Activated CD4-positive, alpha-beta T cell treated with anti-CD3 and anti-CD28 coated beads, Interleukin-2, amount 10 ng/mL, durations not matched to agents 7 days and 5 days (primary cell): ENCODE data around the gene ACTC1. TPM values are rescaled to one million over a fixed set of nuclear protein-coding genes. Genes with fewer than 3 reads are reported as not detected.
"Not testable (repeated sequence)": the region's sequence is repeated elsewhere in the genome, so short reads cannot be mapped to it uniquely, and the experiment has no call there.

Source experiments
- CTCF ChIA-PET: fragments of 350-600 bp; sonication (Branson Sonifier 250); formaldehyde crosslinking; loops from one replicate; lab custom pipeline; 2021; ENCODE audit warnings: antibody characterized with exemption; lab: Charles Lee
- POLR2A ChIA-PET: fragments of 350-600 bp; sonication (Branson Sonifier 250); formaldehyde crosslinking; loops from one replicate; lab custom pipeline; 2021; ENCODE audit warnings: antibody characterized with exemption; lab: Charles Lee
- DNase-seq: peaks from one replicate; pipeline ENCODE4 v3.0.0-alpha.2; 2020
- H3K27ac Mint-ChIP-seq: one replicate; pipeline ENCODE4 v1.8.0; 2021; ENCODE audit warnings: mild to moderate bottlenecking, moderate library complexity, mixed read lengths
- H3K27me3 Mint-ChIP-seq: one replicate; pipeline ENCODE4 v1.8.0; 2021; ENCODE audit warnings: mixed read lengths
- H3K36me3 Mint-ChIP-seq: one replicate; pipeline ENCODE4 v1.8.0; 2021; ENCODE audit warnings: low read depth, mixed read lengths
- H3K4me1 Mint-ChIP-seq: one replicate; pipeline ENCODE4 v1.8.0; 2021; ENCODE audit warnings: mixed read lengths
- H3K4me3 Mint-ChIP-seq: one replicate; pipeline ENCODE4 v1.8.0; 2021; ENCODE audit warnings: mild to moderate bottlenecking, moderate library complexity, mixed read lengths
- H3K9me3 Mint-ChIP-seq: one replicate; pipeline ENCODE4 v1.8.0; 2021; ENCODE audit warnings: mixed read lengths
- total RNA-seq, 2 experiments: library from RNA; stranded (reverse); gene quantifications; one replicate each; pipeline ENCODE4 v1.2.3, GENCODE V29; 2021

The ACTC1 gene
- not detected for total RNA-seq

DNA sequence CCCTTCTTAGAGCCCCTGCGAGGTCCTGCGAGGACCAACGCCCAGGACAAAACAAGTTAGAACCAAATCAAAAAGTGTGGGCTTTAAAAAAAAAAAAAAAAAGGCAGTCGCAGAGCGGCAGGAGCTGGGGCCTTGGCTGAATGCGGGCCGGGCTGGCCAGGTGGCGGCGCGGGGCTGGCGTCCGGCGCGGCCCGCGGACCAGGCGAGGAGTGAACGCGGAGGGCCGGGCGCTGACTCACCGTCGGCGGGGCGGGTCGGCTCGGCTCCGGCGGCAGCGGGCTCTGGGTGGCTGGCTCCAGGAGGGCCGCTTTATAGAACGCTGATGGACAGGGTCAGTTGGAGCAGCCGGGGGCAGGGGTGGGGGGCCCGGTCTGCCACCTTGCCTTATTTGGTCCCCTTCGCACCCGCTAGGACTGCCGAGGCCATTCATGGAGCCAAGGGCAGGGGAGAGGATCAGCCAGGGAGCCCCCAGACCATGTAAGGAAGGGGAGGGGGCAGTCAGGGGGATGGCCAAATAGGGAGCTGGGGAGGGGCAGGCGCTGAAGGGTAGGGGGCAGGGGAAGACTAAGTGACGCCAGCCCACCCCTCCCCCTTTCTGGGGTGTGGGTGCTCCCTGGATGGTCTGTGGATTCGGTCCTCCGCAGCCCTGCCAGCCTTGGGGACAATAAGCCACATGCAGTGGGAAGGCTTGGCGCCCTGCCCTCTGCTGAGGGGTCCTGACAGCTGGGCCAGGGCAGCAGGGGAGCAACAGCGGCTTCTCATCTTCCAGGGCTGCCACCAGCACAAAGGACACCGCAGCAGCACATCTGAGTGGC, at the start of gene ACTC1:
TSS of gene ACTC1 (minus strand) at position 283 of the 815 bp plus-strand sequence. CDS start 741 bp downstream, outside the sequence.
- ChIA-PET POLR2A (no interaction called here), CTCF (no interaction called here)
- H3K4me3 Mint-ChIP-seq, result no peak within 1 kb of the TSS
- H3K27me3 Mint-ChIP-seq, result peaks cover 64% of the 10 kb centered on the region
- no peak within 1 kb of the TSS for H3K27ac Mint-ChIP-seq
- DNase-seq, result no peak
- H3K9me3 Mint-ChIP-seq, result no peaks in the 10 kb centered on the region
- no peaks in the 10 kb centered on the region for H3K4me1 Mint-ChIP-seq
- no peaks in the 10 kb centered on the region for H3K36me3 Mint-ChIP-seq

- H3K27me3 Mint-ChIP-seq, result no peaks in the 10 kb centered on the region
- no peaks in the 10 kb centered on the region for H3K36me3 Mint-ChIP-seq
- no peak for DNase-seq
- H3K4me3 Mint-ChIP-seq, result no peak overlapping the region
- POLR2A ChIA-PET, result no interaction called here
- no peaks in the 10 kb centered on the region for H3K9me3 Mint-ChIP-seq
- no peaks in the 10 kb centered on the region for H3K4me1 Mint-ChIP-seq
- H3K27ac Mint-ChIP-seq, result no peak overlapping the region
- CTCF ChIA-PET, result no interaction called here
Measured at GRCh38 chr15:34841262-34841725, 45.9 kb upstream of the ACTC1 start.

DNA sequence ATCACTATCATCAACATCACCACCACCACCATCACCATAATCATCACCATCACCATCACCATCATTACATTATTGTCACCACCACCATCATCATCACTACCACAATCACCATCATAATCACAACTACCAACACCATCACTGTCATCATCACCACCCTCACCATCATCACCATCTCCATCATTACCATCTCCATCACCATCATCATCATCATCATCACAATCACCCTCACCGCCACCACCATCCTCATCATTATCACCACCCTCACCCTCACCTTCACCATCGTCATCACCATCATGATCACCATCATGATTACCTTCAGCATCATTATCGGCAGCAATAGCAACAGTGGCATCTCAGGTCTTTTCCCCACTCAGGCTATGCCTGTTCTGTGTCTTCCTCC, 42.9 kb upstream of the ACTC1 start:
- ChIA-PET POLR2A (no interaction called here), CTCF (no interaction called here)
- Mint-ChIP-seq H3K4me1 (no peaks in the 10 kb centered on the region), H3K27ac (no peak overlapping the region), H3K36me3 (no peaks in the 10 kb centered on the region), H3K4me3 (no peak overlapping the region), H3K9me3 (no peaks in the 10 kb centered on the region), H3K27me3 (peaks cover 12% of the 10 kb centered on the region)
- DNase-seq, result no peak

DNA sequence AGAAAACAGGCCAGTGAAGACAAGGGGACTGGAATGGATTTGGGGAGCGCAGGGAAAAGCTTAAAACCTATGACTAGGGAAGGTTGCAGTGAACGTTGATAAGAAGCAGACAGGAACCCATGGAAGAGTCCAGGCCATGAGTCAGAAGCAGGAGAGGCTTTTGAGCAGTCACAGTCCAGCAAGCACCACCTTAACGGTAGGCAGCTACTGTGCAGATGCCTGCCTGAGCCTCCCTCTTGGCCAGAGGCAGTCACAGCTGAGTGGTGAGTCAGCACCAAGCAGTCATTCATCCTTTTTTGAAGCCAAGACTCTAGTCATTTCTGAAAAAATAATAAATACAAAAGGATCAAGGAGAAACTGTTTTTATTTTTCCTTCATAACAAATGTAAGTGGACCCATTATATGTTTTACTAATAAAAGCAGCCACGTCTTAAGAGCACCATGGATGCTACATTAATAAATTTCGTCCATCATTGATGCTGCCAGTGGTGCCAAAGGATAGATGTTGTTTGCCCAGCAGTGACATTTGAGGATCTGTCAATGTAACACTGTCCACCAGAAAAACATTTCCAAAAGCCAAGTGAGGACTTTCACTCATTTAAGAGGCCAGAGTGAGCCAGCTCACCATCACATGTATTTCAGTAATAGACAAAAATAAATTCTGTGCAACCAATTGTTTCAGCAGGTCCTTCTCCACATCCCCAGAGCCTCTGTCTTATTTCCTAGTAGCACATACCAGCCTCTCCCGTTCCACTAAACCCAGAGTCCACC, 42.1 kb upstream of the ACTC1 start:
- Mint-ChIP-seq H3K4me1 (no peaks in the 10 kb centered on the region), H3K27ac (no peak overlapping the region), H3K27me3 (peaks cover 12% of the 10 kb centered on the region), H3K9me3 (no peaks in the 10 kb centered on the region), H3K4me3 (no peak overlapping the region), H3K36me3 (no peaks in the 10 kb centered on the region)
- CTCF ChIA-PET, result no interaction called here
- no peak for DNase-seq
- POLR2A ChIA-PET, result no interaction called here

DNA sequence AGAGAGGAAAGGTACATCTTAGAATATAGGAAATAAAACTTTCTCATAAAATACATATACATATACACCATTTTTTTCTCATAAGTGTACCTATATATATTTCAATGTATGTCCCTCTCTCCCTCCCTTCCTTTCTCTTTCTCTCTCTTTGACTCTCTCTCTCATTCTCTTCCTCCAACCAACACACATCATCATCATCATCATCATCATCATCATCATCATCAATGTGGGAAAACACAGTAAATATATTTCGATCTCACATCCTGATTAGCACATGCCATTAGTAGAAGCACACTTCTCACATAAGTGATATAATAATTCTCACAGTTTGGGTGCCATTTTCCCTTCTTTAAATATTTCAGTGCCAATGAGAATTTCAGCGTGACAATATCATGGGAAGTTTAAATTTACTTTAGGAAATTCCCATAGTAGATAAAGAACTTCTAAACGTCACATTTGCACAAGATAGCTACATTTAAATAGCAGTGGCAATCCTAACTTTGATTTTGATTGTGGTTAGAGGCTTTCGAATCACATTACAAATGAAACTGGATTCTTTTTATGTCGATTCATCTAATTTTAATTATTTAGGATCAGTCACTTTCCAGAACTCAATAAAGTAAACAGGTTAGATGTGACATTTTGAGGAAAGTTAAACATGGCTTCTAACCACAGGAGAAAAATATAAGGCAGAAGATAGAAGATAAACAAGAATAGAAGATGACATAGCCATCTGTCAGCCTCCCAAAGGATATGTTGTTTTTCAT, 33.0 kb upstream of the ACTC1 start:
- no peak for DNase-seq
- H3K27me3 Mint-ChIP-seq, result peaks cover 24% of the 10 kb centered on the region
- ChIA-PET CTCF (no interaction called here), POLR2A (no interaction called here)
- no peak overlapping the region for H3K27ac Mint-ChIP-seq
- H3K4me1 Mint-ChIP-seq, result no peaks in the 10 kb centered on the region
- no peaks in the 10 kb centered on the region for H3K36me3 Mint-ChIP-seq
- H3K9me3 Mint-ChIP-seq, result no peaks in the 10 kb centered on the region
- H3K4me3 Mint-ChIP-seq, result no peak overlapping the region

DNA sequence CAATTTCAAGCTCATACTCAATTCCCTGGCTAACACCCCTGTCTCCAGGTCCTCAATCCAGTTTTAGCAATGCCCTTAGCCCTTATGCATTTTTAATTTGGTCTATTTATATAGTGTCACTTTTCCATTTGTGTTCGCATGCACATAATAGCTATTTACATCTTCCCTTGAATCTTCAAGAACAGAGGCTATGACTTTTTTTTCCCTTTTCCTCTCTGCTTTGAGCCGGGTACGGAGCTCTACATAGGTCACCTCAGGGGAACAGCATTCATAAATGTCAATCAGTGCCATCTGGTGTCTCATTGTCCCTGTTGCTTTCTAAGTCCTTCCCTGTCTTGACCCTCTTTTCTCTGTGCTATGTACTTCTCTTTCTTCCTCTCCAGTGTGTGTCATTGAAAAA, 26.5 kb upstream of the ACTC1 start:
- no peaks in the 10 kb centered on the region for H3K36me3 Mint-ChIP-seq
- no peak overlapping the region for H3K4me3 Mint-ChIP-seq
- peaks cover 27% of the 10 kb centered on the region for H3K27me3 Mint-ChIP-seq
- DNase-seq, result no peak
- ChIA-PET CTCF (no interaction called here), POLR2A (no interaction called here)
- no peaks in the 10 kb centered on the region for H3K9me3 Mint-ChIP-seq
- no peak overlapping the region for H3K27ac Mint-ChIP-seq
- H3K4me1 Mint-ChIP-seq, result no peaks in the 10 kb centered on the region

DNA sequence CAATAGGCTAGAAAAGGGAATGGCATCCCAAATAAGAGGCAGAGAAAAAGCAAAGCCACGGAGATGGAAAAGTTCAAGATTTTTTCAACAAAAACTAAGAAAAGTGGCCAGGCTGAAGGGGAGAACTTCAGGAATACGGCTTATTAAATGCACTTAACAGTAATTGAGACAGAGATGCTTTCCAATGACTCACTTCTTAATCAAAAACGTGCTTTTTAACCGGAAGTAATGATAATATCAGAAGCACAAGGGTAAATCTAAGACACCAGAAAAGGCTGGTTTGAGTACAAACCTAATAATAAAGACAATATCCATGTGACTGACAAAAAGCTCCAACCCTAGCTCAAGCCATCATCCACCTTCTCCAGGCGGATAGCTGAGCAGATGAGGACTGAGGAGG, 24.8 kb upstream of the ACTC1 start:
- CTCF ChIA-PET, result interaction anchor here (1.4 kb wide), 1 partner anchor 8 kb away, joined by 3 read pairs; no protein-coding TSS in a partner anchor
- Mint-ChIP-seq H3K27me3 (peaks cover 32% of the 10 kb centered on the region), H3K9me3 (no peaks in the 10 kb centered on the region), H3K4me3 (no peak overlapping the region), H3K36me3 (no peaks in the 10 kb centered on the region), H3K27ac (no peak overlapping the region), H3K4me1 (no peaks in the 10 kb centered on the region)
- POLR2A ChIA-PET, result no interaction called here
- no peak for DNase-seq

- Mint-ChIP-seq H3K4me3 (no peak overlapping the region), H3K27ac (no peak overlapping the region), H3K36me3 (no peaks in the 10 kb centered on the region), H3K27me3 (peaks cover 38% of the 10 kb centered on the region), H3K4me1 (no peaks in the 10 kb centered on the region), H3K9me3 (no peaks in the 10 kb centered on the region)
- DNase-seq, result no peak
- CTCF ChIA-PET, result no interaction called here
- POLR2A ChIA-PET, result no interaction called here
Measured at GRCh38 chr15:34818526-34818925, 23.2 kb upstream of the ACTC1 start.

- H3K4me3 Mint-ChIP-seq, result no peak overlapping the region
- no peak for DNase-seq
- H3K27me3 Mint-ChIP-seq, result peaks cover 43% of the 10 kb centered on the region
- ChIA-PET CTCF (no interaction called here), POLR2A (no interaction called here)
- H3K9me3 Mint-ChIP-seq, result no peaks in the 10 kb centered on the region
- H3K4me1 Mint-ChIP-seq, result no peaks in the 10 kb centered on the region
- H3K27ac Mint-ChIP-seq, result no peak overlapping the region
- no peaks in the 10 kb centered on the region for H3K36me3 Mint-ChIP-seq
Measured at GRCh38 chr15:34815836-34816235, 20.5 kb upstream of the ACTC1 start.

GRCh38 chr15:34813446-34814190, 18.3 kb upstream of the ACTC1 start:
- ChIA-PET CTCF (no interaction called here), POLR2A (no interaction called here)
- H3K4me1 Mint-ChIP-seq, result no peaks in the 10 kb centered on the region
- H3K27me3 Mint-ChIP-seq, result peaks cover 43% of the 10 kb centered on the region
- H3K9me3 Mint-ChIP-seq, result no peaks in the 10 kb centered on the region
- no peak overlapping the region for H3K4me3 Mint-ChIP-seq
- peak overlapping the region; percentile 2 for H3K27ac Mint-ChIP-seq
- DNase-seq, result no peak
- H3K36me3 Mint-ChIP-seq, result no peaks in the 10 kb centered on the region

GRCh38 chr15:34812868-34813365, 17.6 kb upstream of the ACTC1 start:
- DNase-seq, result not testable (repeated sequence)
- H3K27me3 Mint-ChIP-seq, result peaks cover 38% of the 10 kb centered on the region

GRCh38 chr15:34812369-34812768, 17.0 kb upstream of the ACTC1 start:
- Mint-ChIP-seq H3K27me3 (peaks cover 34% of the 10 kb centered on the region), H3K4me3 (no peak overlapping the region), H3K9me3 (no peaks in the 10 kb centered on the region), H3K4me1 (no peaks in the 10 kb centered on the region), H3K36me3 (no peaks in the 10 kb centered on the region), H3K27ac (no peak overlapping the region)
- POLR2A ChIA-PET, result no interaction called here
- CTCF ChIA-PET, result interaction anchor here (1.4 kb wide), 1 partner anchor 8 kb away, joined by 3 read pairs; no protein-coding TSS in a partner anchor
- DNase-seq, result no peak

More at GRCh38 chr15:34812868-34813365, 17.6 kb upstream of the ACTC1 start:
- H3K4me1 Mint-ChIP-seq, POLR2A ChIA-PET, H3K27ac Mint-ChIP-seq, H3K4me3 Mint-ChIP-seq, H3K36me3 Mint-ChIP-seq, H3K9me3 Mint-ChIP-seq: not testable (repeated sequence)
- CTCF ChIA-PET, result interaction anchor here (1.4 kb wide), 1 partner anchor 8 kb away, joined by 3 read pairs; no protein-coding TSS in a partner anchor
